NCI-H146 treated with DMSO at 0.1 percent for 48 hours (cell line): Measurements from ENCODE around the gene SMIM27.
"Not testable (repeated sequence)": the region's sequence is repeated elsewhere in the genome, so short reads cannot be mapped to it uniquely, and the experiment has no call there.

ENCODE experiments used
- DNase-seq: peaks from one replicate; lab custom pipeline; 2025; ENCODE audit not compliant: unreplicated experiment; lab: John Stamatoyannopoulos, UW

Gene SMIM27

GRCh38 chr9:32596096-32596865 lies 44.2 kb downstream of the SMIM27 start:
- no peak for DNase-seq

GRCh38 chr9:32596936-32597335 lies 44.8 kb downstream of the SMIM27 start:
- DNase-seq, result no peak

GRCh38 chr9:32599021-32599420 lies 46.9 kb downstream of the SMIM27 start:
- not testable (repeated sequence) for DNase-seq
